ENCODE results near the gene SPATA6.

- TF ChIP-seq CTCF (IDR thresholded peaks at IDR 0.05 in 4 of 5, conservative IDR thresholded peaks at IDR 0.05 in 1 of 5) = no peak
- TF ChIP-seq POLR2A (IDR thresholded peaks at IDR 0.05) = no peak
Observed at GRCh38 chr1:48488721-48489120, 16.7 kb upstream of the SPATA6 start.
